NK-92 treated with Interleukin-12 subunit alpha and Interleukin-12 subunit beta, amount 100 ng/mL, for 24 hours (cell line): Measurements from ENCODE around the gene EIF4E2.

Source experiments
- DNase-seq: peaks from one replicate; lab custom pipeline; 2025; lab: John Stamatoyannopoulos, UW

The EIF4E2 gene, protein sequence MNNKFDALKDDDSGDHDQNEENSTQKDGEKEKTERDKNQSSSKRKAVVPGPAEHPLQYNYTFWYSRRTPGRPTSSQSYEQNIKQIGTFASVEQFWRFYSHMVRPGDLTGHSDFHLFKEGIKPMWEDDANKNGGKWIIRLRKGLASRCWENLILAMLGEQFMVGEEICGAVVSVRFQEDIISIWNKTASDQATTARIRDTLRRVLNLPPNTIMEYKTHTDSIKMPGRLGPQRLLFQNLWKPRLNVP

DNA sequence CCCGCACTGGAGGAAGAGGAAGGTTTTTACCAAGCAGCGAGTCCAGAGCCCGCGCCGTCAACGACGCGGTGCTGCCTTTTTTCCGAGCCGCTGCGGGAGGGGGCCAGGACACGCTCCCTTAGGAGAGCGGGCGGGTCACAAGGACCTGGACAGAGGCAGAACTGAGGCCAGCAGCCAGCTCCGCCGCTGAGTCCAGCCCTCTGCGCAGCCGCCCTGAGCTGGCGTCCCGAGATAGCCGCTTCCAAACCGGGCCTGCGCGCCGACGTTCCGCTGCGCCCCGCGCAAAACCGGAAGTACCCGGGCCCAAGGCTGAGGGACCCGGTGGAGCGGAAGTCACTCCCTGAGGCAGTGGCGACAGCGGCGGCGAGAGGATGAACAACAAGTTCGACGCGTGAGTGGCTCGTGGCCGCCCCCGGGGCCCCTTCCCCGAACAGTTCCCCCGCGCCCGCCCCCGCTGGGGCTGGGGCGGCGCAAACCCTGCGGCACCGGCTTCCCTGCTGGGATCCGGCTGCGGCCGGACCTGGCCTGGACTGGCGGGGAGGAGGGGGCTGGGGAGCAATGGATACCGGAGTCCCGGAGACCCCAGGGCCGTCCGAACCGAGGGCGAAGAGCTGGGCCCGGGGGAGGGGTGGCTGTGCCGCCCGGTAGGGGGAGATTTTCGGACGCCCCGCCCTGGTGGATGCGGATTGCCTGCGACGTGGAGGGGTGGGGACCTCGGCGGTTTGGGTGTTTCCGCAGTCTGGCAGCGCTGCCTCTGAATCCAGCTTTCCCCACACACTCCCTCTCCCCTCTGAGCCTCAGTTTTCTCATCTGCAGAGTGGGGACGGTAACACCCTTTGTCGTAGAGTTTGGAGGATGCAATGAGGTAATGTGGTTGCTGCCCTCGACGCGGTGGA lies at the start of gene EIF4E2, which contains the start of gene TIGD1:
Gene EIF4E2 (plus strand): TSS at position 336 of the 896 bp plus-strand sequence. CDS start 36 bp downstream, at position 372.
Gene TIGD1 (minus strand): TSS at position 204 of the 896 bp plus-strand sequence. CDS start 675 bp downstream, outside the sequence.
- DNase-seq = peak; percentile 86

DNA sequence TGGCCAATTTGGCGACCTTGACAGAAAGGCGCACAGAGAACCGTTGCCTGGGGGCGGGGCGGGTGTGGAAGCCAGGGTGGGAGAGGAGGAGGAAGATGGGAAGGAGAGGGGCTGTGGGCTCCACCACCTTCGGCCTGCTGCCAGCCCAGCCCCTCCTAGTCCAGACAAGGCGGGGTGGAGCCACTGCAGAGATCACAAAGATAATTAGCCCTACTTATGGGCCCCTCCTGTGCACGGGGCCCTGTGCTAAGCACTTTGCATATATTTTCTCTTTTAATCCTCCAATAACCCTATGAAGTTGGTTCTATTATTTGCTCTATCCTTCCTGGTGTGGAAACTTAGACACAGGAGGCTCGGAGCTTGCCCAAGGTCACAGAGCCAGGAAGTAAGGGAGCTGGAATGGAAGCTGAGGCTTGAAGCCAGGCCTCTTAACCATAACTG lies 49.1 kb upstream of the EIF4E2 start:
- DNase-seq = no peak

DNA sequence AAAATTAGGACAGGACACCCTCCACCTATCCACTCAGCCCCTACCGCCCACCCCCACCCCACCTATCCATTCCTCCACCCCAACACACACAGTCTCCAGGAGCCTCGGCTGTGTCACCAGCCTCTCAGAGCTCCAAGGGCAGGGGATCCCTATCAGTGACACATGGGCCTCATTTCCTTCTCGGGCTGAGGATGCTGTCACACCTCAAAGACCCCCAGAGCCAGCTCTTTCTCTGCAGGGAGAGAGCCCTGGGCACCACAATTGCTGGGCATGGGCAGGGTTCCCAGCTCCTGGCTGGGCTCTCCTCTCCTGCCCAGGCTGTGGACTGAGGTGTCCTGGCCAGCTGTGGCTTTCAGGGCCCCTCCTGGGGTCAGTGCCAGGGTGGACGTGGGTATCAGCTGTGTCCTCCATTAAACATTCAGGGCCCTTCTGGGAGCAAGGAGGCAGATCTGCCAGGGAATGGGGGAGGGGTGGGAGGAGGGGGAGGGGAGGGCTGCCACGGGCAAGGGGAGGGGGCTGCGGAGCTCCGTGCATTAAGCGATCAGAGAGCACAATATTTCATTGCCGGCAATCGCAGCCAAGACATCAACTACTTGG lies 48.6 kb upstream of the EIF4E2 start:
- no peak for DNase-seq

DNA sequence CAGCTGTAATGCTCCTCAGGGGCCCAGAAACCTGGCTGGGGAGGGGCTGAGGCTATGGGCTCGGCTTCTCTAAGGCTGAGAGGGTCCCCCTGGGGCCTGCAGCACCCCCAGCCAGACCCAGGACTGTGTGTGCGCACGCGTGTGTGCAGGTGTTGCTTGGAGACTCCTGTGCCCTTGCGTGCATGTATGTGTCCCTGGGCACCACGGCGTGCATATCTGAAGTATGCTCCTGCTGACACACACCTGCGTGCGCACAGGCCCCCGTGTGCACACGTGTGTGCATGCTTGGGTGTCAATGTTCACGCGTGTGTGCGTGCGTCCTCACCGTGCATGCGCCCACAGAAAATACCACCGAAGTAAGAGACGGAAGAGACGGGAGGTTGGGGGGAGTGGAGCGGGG lies 48.0 kb upstream of the EIF4E2 start:
- no peak for DNase-seq

DNA sequence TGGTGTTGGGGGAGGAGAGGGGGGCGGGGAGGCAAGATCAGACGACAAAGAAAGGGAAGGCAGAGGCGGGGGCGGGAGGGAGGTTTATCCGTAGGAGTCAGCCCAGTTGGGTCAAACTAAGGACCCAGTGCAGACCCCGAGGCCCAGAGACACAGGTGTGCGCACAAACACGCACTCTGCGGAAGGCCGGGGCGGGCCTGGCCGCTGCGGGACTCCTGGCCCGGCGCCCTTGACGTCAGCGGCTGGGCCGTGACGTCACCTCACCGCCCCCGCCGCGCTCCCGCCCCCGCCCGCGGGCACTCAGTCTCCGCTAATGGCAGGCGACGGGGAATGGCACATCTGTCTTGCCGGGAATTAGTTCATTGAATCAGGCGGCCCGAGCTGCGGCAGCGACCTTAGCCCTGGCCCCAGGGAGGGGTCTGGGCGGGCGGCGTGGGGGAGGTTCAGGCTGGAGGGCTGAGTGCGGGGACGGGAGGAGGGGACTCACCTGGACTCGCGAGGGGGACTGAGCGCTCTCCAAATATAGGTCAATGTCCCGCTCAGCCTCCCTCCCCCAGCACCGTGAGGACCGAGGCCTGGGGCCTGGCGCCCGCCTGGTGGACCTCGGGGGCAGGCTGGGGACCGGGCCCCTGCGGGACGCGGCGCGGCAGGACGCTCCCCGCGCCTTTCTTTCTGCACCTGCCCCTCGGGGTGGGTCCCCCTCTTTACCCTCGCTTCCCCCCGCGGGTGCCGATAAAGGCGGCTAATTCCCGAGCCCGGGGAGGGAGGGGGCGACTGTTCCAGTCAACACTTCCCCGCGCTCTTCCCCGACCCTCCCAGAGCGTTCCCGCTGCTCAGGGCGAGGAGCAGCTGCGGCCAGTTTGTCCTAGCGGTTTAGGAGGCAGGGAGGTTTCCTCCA lies 47.3 kb upstream of the EIF4E2 start:
- DNase-seq = no peak

DNA sequence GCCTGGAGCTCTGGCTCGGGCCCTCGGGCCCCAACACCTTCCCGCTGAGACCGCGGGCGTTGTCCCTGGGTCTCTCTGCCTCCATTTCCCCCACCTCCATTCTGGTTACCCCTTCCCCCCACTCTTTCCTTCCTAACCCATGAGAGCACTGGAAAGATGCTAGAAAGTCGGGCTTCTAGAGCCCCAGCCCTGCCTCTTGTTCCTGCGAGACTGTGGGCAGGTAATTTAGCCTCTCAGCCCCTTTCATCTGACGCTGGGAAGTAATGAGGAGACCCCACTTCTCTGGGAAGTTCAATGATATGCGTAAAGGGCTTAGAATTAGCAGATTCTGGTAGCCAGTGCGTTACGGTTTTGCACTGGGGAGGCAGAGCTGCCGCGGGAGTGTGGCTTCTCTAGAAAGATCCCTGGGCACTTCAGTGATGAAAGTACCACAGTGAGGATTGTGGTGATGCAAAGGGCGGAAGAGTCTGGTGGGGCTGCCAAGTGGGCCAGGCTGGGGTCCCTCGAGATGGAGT lies 46.6 kb upstream of the EIF4E2 start:
- DNase-seq = no peak

DNA sequence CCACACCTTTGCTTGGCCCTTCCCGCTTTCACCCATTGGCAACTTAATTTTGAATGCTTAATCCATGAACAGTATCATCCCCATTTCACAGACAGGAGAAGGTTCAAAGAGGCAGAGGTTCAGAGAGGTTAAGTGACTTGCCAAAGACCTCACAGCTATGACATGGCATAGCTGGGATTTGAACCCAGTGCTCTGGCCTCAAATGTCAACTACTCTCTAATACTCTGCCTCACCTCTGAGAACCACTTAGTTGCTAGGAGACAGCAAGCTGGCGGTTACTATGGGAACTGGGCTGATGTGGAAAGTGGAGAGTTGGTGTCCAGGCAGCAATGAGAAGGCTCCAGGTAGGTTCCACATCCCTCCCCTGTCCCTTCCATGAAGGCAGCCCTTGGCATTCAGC lies 46.1 kb upstream of the EIF4E2 start:
- DNase-seq = no peak

DNA sequence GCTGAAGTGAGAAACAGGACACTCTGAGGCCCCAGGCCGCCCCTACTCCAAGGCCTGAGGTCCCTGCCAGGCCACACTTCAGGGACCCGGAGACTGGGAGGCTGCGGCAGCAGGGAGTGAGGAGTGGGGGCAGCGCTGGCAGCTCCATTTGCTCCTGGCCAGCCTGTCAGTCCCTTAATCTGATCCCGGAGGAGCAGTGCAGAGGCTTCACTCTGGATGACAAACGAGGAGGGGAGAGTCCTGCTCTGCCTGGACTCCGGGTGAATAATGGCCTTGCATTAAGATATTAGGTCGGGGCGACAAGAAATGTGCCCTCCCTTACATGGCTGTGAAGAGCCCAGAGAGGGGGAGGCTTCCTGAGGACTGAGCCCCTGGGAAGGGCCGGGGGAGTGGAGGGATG lies 44.6 kb upstream of the EIF4E2 start:
- no peak for DNase-seq

DNA sequence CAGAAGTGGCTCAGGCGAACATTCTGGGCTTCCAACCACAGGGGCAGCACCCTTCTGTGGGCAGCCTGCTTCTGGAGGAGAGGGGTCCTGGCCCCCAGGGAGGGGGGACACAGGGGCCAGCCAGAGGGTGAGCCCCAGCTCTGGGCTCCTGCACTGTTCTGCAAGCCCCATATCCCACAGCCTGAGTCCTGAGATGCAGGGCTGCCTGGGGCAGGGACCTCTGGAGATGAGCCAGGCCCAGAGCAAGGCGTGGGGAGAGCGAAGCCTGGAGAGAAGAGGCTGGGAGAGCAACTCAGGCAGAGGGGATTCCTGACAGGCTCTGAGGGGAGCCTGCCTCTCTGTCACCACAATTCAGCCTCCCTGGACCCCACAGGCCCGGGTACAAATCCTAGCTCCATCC lies 43.8 kb upstream of the EIF4E2 start:
- no peak for DNase-seq

DNA sequence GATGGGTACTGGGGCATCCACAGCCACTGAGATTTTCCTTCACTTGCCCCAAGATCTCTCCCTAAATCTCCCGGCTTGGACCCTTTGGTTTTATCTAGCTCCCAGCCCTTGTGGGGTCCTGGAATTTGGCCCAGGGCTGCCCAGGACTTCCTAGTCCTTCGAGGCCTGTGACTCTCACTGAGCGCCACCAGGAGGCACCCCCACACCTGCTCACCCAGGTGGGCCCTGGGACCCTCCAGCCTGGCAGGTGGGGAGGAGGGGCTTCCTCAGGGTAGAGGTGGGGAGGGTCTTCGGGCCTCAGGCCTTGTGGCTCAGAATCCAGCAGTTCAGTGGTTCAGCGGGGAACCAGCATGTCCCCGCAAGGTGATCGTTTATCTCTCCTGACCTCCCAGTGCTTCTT lies 42.2 kb upstream of the EIF4E2 start:
- no peak for DNase-seq

DNA sequence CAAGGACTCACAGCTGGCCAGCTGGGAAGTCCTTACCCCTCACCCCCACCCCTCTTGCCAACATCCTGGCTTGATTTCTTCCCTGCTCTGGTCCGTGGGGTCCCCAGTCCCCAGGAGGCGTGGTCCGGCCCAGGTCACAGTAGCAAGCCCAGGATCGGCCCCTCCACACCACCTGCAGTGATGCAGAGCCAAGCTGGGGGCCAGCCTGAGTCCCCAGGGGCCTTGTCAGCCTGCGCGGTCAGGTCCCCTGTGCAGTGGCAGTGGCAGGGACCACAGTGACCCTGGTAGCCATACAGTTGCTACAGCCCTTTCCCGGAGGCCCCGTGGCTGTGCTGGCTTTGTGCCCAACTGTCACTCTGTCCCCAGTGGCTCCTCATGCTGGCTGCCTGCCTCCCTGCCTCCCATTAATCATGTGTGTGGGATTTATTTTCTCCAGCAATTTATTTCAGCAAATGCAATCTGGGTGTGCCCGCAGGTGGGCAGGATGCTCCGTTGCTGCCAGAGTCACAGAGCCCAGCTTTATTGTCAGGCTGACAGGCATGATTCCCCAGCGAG lies 39.1 kb upstream of the EIF4E2 start:
- no peak for DNase-seq

DNA sequence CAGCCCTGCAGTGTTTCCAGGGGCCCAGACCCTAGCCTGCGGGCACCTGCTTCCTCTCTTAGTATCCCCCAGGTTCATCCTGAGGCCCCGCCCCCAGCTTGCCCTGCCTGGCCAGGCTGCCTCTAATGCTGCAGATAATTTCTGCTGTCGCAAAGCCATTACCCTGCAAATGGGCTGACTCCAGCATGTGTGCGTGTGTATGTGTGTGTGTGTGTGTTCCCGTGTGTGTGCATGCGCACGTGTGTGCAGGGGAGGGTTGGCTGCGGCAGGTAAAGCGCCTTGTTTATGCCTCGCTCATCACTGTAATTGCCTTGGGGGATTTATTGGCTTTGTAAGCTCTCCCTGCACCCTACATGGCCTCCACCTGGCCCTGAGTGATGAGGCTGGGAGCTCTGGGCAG lies 37.9 kb upstream of the EIF4E2 start:
- DNase-seq = no peak

DNA sequence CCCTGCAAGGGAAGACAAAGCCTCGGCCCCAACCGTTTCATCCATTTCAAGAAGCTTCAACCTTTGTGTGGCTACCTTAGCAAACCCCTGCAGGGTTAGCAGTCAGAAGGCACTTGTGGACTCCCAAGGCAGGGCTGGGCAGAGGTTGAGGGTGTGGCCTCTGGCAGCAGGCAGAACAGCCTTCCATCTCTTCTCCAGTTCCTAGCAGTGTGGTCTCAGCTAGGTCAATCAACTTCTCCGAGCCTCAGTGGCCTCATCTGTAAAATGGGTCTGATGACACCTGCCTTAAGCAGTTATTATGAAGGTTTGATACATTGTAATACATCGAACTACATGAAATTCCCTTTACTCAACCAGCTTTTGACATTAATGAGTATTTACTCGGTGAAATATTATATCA lies 37.1 kb upstream of the EIF4E2 start:
- DNase-seq = no peak

DNA sequence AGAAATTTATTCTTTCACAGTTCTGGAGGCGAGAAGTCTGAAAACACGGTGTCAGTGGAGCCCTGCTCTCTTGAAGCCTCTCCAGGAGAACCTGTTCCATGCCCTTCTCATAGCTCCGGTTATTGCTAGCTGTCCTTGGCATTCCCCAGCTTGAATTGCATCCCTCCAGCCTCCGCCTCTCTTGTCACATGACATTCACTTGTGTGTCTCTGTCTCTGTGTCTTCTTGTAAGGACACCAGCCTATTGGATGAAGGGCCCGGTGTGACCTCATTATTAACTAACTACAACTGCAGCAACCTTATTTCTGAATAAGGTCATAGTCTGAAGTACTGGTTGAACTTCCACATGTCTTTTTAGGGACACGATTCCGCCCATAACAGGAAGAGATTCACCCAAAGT lies 34.9 kb upstream of the EIF4E2 start:
- no peak for DNase-seq

DNA sequence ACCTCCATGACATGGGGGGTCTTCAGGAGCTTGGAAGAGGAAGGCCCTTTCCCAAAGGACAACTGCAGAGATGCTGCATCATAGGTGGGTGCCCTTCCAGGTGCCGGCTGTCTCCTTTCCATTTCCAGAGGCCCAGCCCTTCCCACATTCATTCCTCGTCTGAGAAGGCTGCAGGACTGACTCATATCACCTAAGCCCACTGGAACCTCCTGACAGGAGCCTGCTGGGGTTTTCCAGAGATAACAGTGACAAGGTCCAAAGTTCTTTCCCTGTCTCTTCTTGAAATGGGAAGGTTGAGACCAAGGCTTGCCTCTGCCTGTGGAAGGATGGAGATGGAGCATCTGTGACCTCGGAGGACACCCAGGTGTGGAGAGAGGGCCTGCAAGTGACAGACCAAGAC lies 33.9 kb upstream of the EIF4E2 start:
- DNase-seq = no peak

DNA sequence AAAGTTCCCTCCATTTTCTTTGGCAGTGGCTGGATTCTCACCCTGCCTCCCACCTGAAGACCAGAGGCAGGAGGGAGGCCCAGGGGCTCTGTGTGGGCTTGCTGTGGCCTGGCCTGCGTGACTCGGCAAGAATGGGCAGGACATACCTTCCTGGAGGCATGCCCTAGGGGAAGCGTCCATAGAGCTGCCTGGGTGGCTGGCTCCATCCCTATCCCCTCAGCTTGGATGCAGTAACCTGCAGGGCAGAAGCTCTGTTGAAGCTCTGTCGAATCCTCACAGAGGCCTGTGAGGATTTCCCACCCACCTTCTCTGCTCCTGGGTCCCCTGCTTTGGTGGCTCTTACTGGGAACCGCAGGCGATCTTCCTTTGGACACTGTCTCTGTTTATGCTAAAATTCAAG lies 31.6 kb upstream of the EIF4E2 start:
- no peak for DNase-seq

DNA sequence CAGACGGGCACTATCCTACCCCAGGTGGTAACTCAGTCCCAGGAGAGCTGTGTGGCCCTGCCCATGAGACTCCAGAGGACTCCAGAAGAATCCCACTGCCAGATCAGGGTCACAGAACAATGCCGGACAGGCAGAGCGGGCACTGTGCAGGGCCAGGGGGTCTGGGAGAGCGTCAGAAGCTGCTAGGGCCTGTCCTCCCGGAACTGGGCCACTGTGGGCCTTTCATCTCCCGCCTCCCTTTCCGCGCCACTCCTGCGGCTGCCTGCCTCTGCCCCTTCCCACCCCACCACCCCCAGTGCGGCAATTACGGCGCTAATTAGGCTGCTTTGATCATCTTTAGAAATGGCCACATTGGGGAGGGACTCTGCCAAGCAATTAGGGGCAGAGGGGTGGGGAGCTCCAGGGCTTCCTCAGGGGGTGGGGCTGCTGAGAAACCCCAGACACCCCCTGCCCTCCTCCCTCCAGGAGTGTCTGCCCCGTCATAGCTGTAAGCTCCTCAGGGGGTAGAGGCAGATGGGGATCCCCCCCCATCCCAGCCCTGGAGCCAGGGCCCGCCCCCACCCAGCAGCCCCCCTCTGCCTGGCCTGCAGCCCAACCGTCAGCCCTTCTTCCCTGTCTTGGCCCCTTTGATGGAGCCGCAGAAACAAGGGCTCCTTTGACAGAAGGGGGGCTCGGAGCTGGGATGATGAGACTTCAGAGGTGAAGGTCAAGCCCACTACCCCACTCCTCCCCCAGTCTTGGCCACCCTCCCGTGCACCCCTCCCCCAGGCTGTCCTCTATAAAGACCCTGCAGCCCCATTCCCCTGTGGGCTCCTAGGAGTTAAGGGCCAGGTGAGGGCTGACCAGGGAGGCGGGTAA lies 30.7 kb upstream of the EIF4E2 start, which contains the start of gene PRSS56:
Gene PRSS56 (plus strand): TSS at position 808 of the 858 bp plus-strand sequence. CDS start 211 bp downstream, outside the sequence.
- no peak for DNase-seq

DNA sequence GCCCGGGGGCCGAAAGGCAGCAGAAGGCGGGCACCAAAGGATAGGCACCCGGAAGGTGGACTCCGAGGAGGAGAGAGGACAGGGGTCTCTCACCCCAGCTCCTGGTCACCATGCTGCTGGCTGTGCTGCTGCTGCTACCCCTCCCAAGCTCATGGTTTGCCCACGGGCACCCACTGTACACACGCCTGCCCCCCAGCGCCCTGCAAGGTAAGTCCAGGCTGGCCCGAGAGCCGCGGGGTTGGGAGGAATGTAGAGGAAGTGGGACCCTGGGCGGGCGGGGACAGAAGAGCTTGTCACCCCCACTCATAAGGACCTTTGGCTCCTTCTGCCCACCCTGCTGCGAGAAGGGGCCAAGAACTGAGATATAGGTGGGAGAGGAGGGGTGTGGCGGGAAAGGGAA lies 30.0 kb upstream of the EIF4E2 start:
- no peak for DNase-seq

DNA sequence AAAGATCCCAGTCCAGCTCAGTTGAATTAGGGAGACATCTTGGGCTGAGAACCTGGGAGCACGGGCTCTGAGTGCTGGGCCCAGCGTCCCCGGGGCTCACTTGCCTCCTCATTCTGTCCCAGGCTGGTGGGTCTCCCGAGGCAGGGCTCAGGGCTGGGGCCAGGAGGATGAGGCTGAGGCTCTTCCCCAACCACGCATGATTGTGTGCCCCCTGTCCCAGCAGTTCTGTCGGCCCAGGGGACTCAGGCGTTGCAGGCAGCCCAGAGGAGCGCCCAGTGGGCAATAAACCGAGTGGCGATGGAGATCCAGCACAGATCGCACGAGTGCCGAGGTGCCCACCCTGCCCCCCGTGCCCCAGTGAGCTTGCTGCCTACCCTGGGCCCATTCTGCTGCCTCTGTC lies 29.4 kb upstream of the EIF4E2 start:
- no peak for DNase-seq

DNA sequence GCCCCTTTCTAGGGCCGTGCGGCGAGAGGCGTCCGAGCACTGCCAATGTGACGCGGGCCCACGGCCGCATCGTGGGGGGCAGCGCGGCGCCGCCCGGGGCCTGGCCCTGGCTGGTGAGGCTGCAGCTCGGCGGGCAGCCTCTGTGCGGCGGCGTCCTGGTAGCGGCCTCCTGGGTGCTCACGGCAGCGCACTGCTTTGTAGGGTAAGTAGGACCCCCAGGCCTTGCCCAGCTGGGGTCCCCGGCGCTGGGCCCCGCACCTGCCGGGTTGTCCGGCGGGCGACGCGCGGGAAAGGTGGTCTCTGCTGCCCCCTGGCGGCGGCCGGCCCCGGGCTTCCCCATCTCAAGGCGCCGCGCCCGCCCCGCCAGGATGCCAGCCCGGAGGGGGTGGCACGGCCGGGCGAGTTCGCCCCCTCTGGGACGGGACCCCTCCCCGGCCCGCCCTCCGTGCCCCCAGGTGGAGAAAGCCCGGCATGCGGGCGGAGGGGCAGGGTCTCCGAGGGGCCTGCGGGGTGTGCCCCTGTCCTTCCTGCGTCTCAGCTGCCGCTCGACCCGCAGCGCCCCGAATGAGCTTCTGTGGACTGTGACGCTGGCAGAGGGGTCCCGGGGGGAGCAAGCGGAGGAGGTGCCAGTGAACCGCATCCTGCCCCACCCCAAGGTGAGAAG lies 28.4 kb upstream of the EIF4E2 start:
- no peak for DNase-seq
